Loucy (cell line): Measurements from ENCODE around the gene IGF2.

Experiments used
- H2AFZ ChIP-seq: fragments of 200-600 bp; sonication (generic); 2 replicates; pipeline ENCODE4 v1.6.0; 2016; ENCODE audit warnings: antibody characterized with exemption, mild to moderate bottlenecking, low read length, moderate library complexity
- H3F3A ChIP-seq: fragments of 200-600 bp; 2 replicates; pipeline ENCODE4 v1.6.0; 2016; ENCODE audit warnings: antibody characterized with exemption, low read depth, mild to moderate bottlenecking
- H3K27me3 ChIP-seq: fragments of 200-600 bp; sonication (generic); 2 replicates; pipeline ENCODE4 v1.6.1; 2014; ENCODE audit warnings: low read length, mild to moderate bottlenecking; ENCODE audit not compliant: insufficient read depth, poor library complexity, severe bottlenecking
- H3K36me3 ChIP-seq: fragments of 200-600 bp; sonication (generic); 2 replicates; pipeline ENCODE4 v1.6.1; 2016; ENCODE audit warnings: low read length; ENCODE audit not compliant: insufficient read depth
- H3K4me1 ChIP-seq: fragments of 200-600 bp; sonication (generic); 2 replicates; pipeline ENCODE4 v1.5.1; 2014; ENCODE audit warnings: low read length, mild to moderate bottlenecking; ENCODE audit not compliant: insufficient read depth, poor library complexity, severe bottlenecking
- H3K4me2 ChIP-seq: fragments of 200-600 bp; sonication (generic); 2 replicates; pipeline ENCODE4 v1.6.0; 2014; ENCODE audit warnings: antibody characterized with exemption, low read length, low read depth, mild to moderate bottlenecking; ENCODE audit not compliant: poor library complexity, severe bottlenecking
- H3K4me3 ChIP-seq: fragments of 200-600 bp; sonication (generic); 2 replicates; pipeline ENCODE4 v1.5.1; 2014; ENCODE audit warnings: low read length, mild to moderate bottlenecking, mixed read lengths; ENCODE audit not compliant: poor library complexity, severe bottlenecking
- H3K79me2 ChIP-seq: fragments of 200-600 bp; sonication (generic); 2 replicates; pipeline ENCODE4 v1.6.1; 2014; ENCODE audit warnings: low read length; ENCODE audit not compliant: insufficient read depth
- H3K9ac ChIP-seq: fragments of 200-600 bp; sonication (generic); 2 replicates; pipeline ENCODE4 v1.6.0; 2014; ENCODE audit warnings: mild to moderate bottlenecking, low read depth, low read length, moderate library complexity; ENCODE audit not compliant: poor library complexity, severe bottlenecking
- H3K9me2 ChIP-seq: fragments of 200-600 bp; sonication (generic); replicated peaks from 2 replicates; pipeline ENCODE4 v1.6.1; 2016; ENCODE audit warnings: low read depth, low read length, mixed read lengths
- H3K9me3 ChIP-seq: fragments of 200-600 bp; sonication (generic); 2 replicates; pipeline ENCODE4 v1.6.1; 2014; ENCODE audit warnings: mild to moderate bottlenecking, antibody characterized with exemption, low read length, low read depth; ENCODE audit not compliant: insufficient read depth
- H4K20me1 ChIP-seq: fragments of 200-600 bp; sonication (generic); 2 replicates; pipeline ENCODE4 v1.6.0; 2014; ENCODE audit warnings: antibody characterized with exemption, low read length, mild to moderate bottlenecking; ENCODE audit not compliant: insufficient read depth, poor library complexity, severe bottlenecking
- EZH2phosphoT487 ChIP-seq: fragments of 200-600 bp; IDR thresholded peaks from 2 replicates; pipeline ENCODE4 v1.6.1; 2018; ENCODE audit warnings: antibody characterized with exemption, mild to moderate bottlenecking, moderate library complexity, borderline replicate concordance
- TF ChIP-seq, protein P1 (sequence below): fragments of 200-600 bp; sonication (generic); conservative IDR thresholded peaks from 2 replicates; pipeline ENCODE4 v1.5.1; 2014; ENCODE audit warnings: mild to moderate bottlenecking, antibody characterized with exemption, low read length

IGF2 gene

GRCh38 chr11:2135018-2135569, 4.1 kb downstream of the IGF2 start:
- Histone ChIP-seq H3K4me3 (no peak overlapping the region), H2AFZ (no peak overlapping the region), H3K4me2 (no peak overlapping the region), H3K4me1 (no peaks in the 10 kb centered on the region), H4K20me1 (no peaks in the 10 kb centered on the region), H3K9me2 (no peaks in the 10 kb centered on the region), H3K36me3 (no peaks in the 10 kb centered on the region), H3K9me3 (no peaks in the 10 kb centered on the region), H3F3A (no peaks in the 10 kb centered on the region), H3K79me2 (no peaks in the 10 kb centered on the region), H3K27me3 (no peaks in the 10 kb centered on the region), H3K9ac (no peak overlapping the region)
- TF ChIP-seq EZH2phosphoT487 = no peak
- TF ChIP-seq, protein P1, sequence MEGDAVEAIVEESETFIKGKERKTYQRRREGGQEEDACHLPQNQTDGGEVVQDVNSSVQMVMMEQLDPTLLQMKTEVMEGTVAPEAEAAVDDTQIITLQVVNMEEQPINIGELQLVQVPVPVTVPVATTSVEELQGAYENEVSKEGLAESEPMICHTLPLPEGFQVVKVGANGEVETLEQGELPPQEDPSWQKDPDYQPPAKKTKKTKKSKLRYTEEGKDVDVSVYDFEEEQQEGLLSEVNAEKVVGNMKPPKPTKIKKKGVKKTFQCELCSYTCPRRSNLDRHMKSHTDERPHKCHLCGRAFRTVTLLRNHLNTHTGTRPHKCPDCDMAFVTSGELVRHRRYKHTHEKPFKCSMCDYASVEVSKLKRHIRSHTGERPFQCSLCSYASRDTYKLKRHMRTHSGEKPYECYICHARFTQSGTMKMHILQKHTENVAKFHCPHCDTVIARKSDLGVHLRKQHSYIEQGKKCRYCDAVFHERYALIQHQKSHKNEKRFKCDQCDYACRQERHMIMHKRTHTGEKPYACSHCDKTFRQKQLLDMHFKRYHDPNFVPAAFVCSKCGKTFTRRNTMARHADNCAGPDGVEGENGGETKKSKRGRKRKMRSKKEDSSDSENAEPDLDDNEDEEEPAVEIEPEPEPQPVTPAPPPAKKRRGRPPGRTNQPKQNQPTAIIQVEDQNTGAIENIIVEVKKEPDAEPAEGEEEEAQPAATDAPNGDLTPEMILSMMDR = no peak

DNA sequence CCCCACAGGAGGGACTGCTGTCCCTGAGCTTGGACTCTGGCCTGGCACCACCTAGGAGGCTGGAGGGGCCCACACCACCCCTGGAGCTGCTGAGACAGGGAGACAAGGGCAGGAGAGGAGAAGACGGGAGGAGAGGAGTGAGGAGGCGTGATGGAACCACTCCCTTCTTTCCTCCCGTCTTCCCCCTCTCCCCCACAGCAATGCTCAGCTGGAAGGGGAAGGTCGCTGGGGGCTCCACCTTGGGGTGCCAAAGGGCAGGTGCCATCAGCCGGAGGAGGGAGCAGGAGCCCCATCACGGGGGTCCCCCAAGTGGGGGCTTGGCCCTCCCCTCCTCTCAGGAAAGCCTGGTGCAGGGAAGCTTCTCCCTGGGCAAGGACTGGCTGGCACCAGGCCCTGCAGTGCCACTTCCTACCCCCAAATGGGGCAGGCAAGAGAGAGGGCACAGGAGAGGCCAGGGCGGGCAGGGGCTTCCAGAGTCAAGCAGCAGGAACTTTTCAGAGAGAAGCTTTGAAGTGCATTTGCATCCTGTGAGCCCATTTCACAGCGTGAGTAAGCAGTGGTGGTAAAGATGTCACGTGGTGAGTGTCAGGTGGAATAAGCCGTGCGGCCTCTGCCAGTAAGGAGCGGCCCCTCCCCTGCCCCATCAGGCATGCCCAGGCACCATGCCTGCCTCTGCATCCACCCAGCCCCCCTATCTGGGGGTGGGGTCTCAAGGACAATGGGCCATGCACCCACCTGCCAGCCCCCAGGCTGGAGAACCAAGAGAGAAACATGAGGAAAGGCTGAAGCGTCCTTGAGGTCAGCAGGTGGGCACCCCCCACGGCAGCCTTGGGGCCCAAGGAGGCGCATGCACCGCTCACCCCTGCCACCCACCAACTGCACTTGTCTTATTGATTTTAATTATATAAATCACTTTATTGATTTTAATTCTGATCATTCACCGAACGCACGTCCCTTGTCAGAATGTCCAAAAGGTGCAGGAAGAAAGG, 4.9 kb downstream of the IGF2 start:
- Histone ChIP-seq H4K20me1 (no peaks in the 10 kb centered on the region), H3K4me1 (no peaks in the 10 kb centered on the region), H3K4me2 (no peak overlapping the region), H3K9ac (no peak overlapping the region), H3K27me3 (no peaks in the 10 kb centered on the region), H2AFZ (no peak overlapping the region), H3K79me2 (no peaks in the 10 kb centered on the region), H3K36me3 (no peaks in the 10 kb centered on the region), H3K4me3 (no peak overlapping the region), H3K9me2 (no peaks in the 10 kb centered on the region), H3K9me3 (no peaks in the 10 kb centered on the region), H3F3A (no peaks in the 10 kb centered on the region)
- TF ChIP-seq, protein P1 = no peak
- no peak for TF ChIP-seq EZH2phosphoT487

- no peaks in the 10 kb centered on the region for H3K27me3 ChIP-seq
- H4K20me1 ChIP-seq = no peaks in the 10 kb centered on the region
- H2AFZ ChIP-seq = no peak overlapping the region
- no peaks in the 10 kb centered on the region for H3F3A ChIP-seq
- no peaks in the 10 kb centered on the region for H3K4me1 ChIP-seq
- H3K4me3 ChIP-seq = no peak overlapping the region
- H3K79me2 ChIP-seq = no peaks in the 10 kb centered on the region
- TF ChIP-seq EZH2phosphoT487 = no peak
- TF ChIP-seq, protein P1 = no peak
- no peaks in the 10 kb centered on the region for H3K36me3 ChIP-seq
- no peak overlapping the region for H3K4me2 ChIP-seq
- H3K9ac ChIP-seq = no peak overlapping the region
- no peaks in the 10 kb centered on the region for H3K9me3 ChIP-seq
- H3K9me2 ChIP-seq = no peaks in the 10 kb centered on the region
Measured at GRCh38 chr11:2133241-2134021, 5.8 kb downstream of the IGF2 start.
